Transverse colon (tissue), 4 donors: ENCODE data around the gene MPIG6B.

ENCODE experiments used
- CTCF ChIP-seq, 5 experiments: fragments of 200-600 bp in 3 of 5; fragments of 450-650 bp in 2 of 5; sonication (generic) in 3 of 5; IDR thresholded peaks; 1 replicate in 2 of 5; 2 replicates in 3 of 5; pipeline ENCODE4 v1.5.1; 2016 to 2017; ENCODE audit warnings: antibody characterized with exemption in 5 of 5, inconsistent platforms in 3 of 5, mild to moderate bottlenecking in 2 of 5, moderate library complexity in 1 of 5
- EP300 ChIP-seq: sonication (generic); formaldehyde crosslinking; IDR thresholded peaks from one replicate; pipeline ENCODE4 v1.6.1; 2017; ENCODE audit warnings: antibody characterized with exemption, low read depth
- POLR2A ChIP-seq: fragments of 450-650 bp; IDR thresholded peaks from one replicate; pipeline ENCODE4 v1.6.1; 2016; ENCODE audit warnings: antibody characterized with exemption, mild to moderate bottlenecking, moderate library complexity
- POLR2AphosphoS5 ChIP-seq, 3 donors: sonication (generic); formaldehyde crosslinking; IDR thresholded peaks; one replicate each; pipeline ENCODE4 v1.6.1; 2016; ENCODE audit warnings: antibody characterized with exemption in 3 of 3

- TF ChIP-seq POLR2AphosphoS5 (IDR thresholded peaks at IDR 0.05) (no peak), EP300 (no peak), CTCF (IDR thresholded peaks at IDR 0.05) (no peak), POLR2A (no peak)
Measured at GRCh38 chr6:31683591-31683990, 39.6 kb upstream of the MPIG6B start.
